HG02588 (cell line): Measurements from ENCODE around the gene BDKRB1.

Experiments
- ATAC-seq: cut with Tn5 transposase; IDR thresholded peaks from one replicate; pipeline ENCODE4 v1.9.1; 2021; ENCODE audit warnings: mild to moderate bottlenecking, moderate library complexity; ENCODE audit not compliant: unreplicated experiment

BDKRB1 gene

DNA sequence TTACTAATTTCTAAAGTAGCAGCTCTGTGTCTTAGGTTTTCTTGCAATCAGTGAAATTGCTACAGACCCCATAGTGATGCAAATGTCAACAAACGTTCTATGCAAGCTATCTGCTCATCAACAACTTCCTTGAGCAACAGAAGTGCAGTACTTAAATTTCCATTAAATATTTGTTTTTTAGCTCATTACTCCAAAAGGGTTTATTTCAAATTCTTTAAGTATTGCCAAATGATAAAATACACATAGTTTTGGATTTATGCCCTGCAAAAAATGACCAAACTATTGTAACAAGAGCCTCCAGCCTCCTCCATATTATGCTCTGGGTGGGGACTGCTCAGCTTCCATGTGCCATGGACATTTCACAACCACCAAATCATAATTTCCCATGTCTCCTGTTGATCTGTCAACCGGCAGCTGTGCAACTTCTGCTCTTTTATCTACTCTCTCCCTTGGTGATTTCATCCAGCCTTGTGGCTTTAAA is 4.4 kb downstream of the BDKRB1 start:
- ATAC-seq, result no peak

DNA sequence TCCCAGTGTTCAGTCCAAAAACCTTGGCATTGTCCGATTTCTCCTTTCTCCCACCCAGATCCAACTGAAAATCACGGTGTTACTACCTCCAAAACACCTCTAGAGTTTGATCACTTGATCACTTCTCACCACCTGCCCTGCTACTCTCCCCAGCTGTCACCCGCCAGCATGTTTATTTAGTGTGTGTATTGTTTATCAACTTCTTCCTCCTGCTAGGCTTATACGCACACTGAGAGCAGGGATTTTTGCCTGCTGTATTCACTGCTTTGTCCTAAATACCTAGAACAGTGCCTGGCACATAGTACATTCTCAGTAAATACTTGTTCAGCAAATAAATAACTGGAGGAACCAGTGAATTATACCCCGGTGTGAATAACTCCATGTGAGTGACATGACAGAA is 5.0 kb downstream of the BDKRB1 start:
- no peak for ATAC-seq

DNA sequence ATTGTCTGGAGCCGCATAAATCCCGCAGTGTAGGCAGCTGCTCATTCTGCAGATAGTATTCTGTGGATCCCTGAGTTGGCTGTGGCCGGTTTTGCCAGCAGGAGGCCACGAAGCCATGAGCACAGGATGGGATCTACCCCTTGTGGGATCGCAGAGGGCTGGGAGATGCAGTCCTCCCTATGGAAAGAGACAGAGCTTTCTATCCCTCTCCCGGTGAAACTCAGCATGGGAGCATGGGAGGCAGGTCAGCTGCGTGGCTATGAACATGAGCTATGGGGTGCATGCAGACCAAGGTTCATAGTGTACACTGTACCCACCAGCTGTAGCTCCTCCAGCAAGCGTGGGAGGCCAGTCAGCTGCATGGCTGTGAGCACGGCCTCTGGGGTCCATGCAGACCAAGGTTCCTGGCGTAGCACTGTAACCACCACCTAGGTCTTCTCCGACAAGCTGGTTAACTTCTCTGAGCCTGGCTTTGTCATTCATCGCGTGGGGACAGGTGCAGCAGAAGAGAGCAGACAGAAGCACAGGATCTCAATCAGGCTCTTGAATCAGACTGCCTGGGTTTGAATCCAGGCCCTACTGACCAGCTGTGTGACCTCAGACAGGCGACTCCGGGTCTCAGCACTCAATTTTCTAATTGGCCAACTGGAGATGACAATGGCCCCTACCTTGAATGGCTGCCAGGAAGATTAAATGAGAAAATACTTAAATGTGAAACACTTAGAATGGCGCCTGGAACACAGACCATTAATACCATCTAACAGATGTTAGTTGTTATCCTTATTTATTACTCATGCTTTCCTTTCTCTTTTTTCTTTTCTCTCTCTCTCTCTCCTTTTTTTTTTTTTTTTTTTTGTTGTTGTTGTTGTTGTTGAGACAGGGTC is 6.0 kb downstream of the BDKRB1 start:
- no peak for ATAC-seq

DNA sequence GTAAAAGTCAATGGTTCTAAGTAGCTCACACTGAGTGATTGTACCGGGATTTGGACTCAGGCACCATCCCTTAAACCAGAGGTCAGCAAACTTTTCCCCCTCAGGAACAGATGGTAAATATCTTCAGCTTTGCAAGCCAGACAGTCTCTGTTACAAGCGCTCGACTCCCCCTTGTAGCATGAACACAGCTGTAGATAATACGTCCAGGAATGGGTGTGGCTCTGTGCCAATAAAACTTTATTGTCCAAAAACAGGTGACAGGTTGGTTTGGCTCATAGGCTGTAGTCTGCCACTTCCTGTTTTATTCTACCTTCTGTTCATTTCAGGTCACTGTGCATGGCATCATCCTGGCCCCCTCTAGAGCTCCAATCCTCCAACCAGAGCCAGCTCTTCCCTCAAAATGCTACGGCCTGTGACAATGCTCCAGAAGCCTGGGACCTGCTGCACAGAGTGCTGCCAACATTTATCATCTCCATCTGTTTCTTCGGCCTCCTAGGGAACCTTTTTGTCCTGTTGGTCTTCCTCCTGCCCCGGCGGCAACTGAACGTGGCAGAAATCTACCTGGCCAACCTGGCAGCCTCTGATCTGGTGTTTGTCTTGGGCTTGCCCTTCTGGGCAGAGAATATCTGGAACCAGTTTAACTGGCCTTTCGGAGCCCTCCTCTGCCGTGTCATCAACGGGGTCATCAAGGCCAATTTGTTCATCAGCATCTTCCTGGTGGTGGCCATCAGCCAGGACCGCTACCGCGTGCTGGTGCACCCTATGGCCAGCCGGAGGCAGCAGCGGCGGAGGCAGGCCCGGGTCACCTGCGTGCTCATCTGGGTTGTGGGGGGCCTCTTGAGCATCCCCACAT is 7.6 kb downstream of the BDKRB1 start:
- ATAC-seq, result no peak

DNA sequence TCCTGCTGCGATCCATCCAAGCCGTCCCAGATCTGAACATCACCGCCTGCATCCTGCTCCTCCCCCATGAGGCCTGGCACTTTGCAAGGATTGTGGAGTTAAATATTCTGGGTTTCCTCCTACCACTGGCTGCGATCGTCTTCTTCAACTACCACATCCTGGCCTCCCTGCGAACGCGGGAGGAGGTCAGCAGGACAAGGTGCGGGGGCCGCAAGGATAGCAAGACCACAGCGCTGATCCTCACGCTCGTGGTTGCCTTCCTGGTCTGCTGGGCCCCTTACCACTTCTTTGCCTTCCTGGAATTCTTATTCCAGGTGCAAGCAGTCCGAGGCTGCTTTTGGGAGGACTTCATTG is 8.2 kb downstream of the BDKRB1 start:
- no peak for ATAC-seq

DNA sequence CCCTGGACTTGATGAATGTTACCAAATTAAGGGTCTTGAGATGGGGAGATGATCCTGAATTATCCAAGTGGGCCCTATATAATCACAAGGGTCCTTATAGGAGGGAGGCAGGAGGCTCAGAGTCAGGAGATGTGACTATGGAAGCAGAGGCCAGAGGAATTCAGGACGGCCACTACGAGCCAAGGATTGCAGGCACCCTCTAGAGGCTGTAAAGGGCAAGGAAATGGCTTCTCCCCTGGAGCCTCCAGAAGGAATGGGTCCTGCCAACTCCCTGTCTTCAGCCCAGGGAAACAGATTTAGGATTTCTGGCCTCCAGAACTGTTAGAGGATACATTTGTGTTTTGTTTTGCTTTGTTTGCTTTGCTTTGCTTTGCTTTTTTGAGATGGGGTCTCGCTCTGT is 8.8 kb downstream of the BDKRB1 start:
- no peak for ATAC-seq

DNA sequence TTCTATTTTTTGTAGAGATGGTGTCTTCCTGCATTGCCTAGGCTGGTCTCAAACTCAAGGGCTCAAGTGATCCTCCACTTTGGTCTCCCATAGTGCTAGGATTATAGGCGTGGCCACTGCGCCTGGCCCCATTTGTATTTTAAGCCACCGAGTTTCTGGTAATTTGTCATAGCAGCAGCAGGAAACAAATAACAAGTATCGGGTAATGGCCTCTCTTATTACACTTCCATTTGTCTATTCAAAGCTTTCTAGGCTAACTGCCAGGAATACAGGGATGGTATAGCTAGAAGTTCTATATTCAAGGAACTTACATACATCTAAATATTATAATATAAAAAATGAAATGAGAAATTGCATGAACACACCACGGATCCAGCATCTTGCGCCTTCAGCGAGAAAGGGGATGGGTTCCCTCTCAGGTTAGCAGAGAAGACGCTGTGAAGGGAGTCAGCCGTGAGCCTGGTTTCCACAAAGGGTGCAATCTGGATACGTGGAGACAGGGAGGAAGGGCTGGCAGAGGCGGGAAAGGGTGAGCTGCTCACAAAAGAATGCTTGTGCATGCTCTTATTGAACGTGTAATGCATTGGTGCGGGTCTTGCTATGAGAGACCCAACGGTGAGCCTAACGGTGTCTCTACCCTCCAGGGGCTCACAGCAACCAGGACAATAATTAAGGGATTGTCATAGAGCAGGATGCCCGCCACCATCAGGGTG is 9.5 kb downstream of the BDKRB1 start:
- ATAC-seq, result no peak

DNA sequence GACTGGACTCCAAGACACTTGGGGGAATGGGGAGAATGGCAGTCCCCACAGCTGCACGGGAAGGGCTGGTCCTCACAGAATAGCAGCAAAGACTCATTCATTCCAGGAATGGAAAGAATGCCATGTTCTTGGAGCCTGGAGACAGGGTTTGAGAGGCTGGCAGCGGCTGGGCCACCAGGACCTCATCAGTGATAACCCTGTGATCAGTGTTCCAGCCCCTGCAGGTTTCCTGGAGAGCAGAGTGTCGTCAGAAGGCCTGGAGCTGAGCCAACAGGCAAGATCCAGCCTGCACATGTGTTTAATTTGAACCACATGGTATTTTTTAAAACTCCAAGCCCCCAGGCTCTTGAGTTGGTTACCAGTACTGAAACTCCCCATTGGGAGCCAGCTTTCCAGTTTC is 11.3 kb downstream of the BDKRB1 start:
- ATAC-seq, result no peak

DNA sequence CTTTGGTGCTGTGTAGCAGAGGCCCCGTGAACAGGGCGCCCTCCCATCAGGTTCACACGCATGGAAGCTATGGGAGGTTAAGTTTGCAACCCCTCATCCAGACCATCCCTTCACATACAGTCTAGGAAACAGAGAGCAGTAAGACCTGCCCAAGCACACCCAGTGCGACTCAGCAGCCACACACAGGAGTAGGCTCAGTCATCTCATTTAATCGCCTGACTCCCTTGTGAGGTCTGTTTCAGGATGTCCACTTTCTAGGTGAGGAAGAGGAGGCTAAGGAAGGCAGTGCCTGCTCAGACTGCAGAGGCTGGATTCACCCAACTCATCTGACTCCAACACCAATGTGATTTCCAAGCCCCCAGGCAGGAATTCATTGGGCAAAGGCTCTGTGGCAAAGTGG is 11.9 kb downstream of the BDKRB1 start:
- no peak for ATAC-seq

DNA sequence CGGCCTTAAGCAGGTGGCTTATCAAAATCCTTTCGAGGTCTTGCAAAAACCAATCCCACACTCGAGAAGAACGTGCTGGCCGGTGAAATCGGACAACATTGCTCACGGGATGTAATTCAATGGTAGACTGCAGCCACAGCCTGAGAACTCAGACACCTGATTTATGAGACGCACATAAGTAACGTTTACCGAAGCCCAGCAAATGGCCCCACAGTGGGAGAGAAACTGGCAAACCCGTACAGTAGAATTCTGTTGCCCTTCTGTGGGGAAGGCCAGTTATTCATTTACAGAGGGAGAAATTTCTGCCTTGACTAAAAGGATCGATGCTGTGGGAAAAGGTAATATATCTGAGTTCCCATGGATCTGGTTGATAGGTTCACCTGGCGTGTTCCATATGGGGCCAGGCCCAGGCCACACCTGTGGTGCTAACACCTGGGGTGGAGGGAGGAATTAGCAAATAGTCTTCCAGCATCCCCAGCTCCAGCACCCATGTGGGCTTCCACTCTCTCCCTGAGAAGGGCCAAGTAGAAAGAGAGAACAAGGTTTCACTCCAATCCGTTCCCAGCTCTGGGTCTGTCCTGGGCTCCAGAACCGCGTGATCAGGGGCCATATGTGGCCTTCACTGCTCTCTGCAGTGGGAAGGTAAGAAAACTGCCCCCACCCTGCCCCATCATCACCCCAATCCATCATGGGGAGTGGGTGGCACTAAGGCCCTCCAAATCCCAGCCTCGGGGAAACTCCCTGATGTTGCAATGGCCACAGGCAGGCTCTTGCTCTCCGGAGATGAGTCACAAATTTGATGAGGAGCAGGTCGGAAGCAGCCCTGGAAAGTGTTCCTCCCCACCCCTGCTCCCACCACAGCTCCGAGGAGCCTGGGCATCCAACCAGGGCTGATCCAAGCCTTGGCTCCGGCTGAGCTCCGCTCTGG is 12.7 kb downstream of the BDKRB1 start:
- no peak for ATAC-seq

DNA sequence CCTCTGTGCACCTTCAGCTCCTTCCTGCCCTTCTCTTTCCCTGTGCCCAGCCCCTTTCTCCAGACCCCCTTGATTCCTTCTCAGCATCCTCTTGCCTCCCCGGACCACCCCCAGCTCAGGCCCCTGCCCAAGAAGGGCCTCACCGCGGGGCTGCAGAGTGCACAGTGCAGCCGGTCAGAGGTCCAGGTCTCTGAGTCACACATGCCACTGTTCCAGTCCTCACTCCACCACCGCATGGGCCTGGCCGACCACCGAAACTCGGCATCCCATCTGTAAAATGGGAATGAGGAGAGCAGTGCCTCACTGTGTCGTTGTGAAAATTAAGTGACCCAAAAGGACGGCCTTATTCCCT is 13.3 kb downstream of the BDKRB1 start:
- no peak for ATAC-seq

DNA sequence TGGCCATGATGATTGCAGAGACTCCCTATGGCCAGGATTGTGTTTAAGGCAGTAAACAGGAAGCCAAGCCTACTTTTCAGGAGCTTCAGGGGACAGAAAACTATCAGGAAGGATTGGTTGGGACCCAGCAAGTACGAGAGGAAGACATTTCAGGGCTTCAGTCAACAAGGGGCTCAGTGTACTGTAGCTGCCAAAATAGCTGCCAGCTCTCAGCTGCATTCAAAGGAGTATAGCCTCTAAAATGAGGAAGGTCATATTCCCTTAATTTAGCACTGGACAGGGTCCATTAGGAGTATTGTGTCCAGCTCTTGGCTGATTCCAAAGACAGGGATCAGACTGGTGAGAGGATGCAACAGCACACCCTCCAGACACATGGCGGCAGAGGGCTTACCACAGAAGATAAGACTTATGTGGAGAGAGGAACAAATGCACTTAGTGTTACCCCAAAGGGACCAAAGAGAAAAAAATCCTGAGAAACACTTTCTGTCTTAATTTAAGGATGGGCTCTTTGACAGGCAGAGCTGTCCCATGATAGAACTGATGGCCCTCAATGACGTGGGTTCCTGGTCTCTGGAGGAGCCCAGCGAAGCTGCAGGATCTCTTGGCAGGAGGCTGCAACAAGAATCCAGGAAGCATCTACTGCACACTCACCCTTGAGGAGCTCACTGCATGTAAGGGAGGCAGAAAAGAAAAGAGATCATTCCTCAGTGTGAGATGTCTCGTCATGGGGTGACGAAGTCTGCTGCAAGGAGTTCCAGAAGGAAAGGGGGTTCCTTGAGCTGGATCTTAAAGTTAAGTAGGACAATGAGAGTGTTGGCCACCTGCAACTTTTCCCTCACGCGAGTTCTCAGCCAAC is 14.8 kb downstream of the BDKRB1 start:
- ATAC-seq, result no peak

DNA sequence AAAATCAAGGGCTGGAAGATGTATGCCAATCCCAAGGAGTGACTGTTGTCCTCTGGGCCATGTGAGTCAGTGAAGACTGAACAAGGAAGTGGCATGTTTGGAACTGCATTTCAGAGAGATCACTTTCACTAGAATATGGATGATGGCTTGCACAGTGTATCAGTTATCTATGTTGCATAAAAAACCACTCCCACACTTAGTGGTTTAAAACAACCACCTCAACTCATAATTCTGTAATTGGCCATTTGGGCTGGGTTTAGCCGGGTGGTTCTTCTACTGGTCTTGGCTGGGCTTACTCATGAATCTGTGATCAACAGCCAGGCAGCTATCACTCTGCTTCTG is 15.4 kb downstream of the BDKRB1 start:
- ATAC-seq, result no peak

DNA sequence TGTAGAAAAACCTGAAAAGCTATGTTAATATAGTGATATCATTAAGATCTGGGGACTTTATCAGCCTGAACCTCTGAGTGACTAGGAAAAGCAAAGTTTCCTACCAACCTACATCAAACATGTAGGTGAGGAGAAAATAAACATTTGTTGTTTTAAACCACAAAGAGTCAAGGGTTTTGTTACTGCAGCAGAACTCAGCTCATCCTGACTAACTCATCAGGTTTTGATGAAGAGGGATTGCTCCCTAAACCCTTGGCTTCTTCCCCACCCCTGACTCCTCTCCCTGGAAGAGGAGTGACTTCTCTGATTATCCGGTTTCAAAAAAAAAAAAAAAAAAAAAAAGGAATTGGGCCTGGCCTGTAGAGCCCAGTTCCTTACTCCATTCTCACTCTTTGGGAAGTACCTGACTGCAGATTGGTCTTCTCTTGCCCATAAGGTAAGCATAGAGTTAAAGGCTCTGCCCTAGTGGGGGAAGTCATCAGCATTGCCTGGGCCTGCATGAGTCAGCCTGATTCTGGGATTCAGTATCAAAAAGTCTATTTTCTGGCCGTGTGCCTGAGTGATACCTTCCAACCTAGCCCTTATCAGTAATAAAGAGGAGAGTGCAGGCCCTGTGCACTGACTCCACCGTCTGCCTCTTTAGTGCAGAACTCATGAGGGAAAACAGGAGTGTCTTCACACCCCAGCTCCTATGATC is 16.9 kb downstream of the BDKRB1 start:
- ATAC-seq, result no peak

DNA sequence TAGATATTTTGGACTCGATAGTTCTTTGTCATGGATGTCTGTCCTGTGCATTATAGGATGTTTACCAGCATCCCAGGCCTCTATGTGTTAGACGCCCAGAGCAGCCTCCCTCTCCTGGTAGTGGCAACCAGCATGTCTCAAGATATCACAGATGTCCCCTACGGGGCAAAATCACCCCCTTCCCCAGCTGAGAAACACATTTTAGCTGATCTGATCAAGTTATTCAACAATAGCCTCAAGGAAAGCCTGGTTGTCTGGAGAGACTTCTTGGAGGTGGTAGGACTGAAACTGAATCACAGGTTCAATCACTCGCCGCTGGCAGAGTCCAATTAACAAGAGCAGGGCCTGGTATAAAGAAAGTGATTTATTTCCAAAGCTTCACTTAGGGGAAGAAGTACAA is 17.6 kb downstream of the BDKRB1 start:
- ATAC-seq, result no peak

DNA sequence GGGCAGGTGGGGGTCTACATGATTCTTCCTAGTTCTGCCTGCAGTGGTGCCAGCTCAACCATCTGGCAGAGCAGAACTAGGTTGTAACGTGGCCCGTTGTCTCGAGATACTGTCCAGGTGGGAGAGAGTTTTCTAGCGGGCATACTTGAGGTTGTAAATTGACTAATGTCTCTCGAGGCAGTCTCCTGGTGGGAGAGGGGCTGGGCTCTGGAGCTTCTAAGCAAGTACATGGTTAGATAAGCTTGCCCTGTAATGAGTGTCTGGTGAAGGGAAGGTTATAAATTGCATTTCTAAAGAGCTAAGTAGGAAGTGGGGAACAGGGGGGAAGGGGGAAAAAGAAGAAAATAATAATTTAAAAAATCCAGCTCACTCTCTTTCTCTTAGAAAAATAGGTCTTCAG is 18.1 kb downstream of the BDKRB1 start:
- ATAC-seq, result no peak

DNA sequence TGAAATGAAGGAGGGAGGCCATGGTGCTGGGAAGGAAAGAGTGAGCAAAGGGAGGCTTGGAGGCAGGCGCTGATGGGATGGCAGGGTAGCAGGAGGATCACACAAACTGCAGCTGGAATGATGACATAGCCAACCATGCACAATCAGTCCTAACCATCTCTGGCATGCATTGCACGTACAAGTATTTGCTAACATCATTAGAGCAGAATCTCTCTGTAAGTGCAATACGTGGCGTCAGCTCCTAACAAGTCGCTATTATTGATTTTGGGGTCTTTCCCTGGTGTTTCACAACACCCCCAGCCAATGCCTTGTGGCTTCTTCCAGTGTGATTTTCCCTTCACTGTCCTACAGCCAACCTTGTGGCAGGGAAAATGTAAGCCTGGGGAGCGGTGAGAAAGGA is 18.5 kb downstream of the BDKRB1 start:
- no peak for ATAC-seq

DNA sequence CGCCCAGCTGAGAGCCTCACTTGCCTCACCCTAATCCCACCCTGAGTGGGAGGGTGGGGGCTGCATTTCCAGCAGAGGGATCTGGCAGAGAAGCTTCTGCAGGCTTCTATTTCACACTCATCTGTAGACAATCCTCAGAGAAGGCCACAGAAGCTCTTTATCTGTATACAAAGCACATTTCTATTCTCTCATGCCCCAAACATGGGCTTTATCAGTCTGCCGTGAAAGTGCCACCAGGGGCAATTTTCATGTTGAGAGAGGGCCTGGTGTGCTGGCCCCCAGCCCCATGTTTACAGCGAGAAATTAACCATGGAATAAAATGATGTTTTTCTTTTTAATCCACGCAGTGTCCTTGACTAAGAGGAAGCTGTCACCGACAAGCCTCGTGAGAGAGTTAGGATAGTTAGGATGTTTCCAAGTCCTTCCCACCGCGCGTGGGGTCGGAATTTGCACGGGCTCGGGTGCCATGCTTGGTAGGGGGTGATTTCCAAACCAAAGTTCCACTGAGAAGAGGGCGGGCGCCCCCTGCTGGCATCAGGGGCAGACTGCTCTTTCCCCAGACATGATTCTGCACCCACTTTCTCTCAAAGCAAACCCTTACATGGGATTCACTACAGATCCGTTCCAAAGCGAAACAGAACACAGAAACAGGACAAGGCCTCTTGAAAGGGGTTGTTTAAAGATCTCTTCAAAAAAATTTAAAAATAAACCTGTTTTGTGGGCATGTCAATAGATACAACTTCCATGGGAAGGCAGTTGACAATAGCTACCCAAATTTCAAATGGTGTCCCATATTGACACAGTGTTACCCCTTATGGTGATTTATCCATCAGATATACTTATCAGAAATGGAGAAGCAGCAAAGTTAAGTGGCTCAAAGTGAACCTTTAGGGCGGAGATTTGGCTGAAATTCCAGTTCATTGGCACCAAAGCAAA is 19.4 kb downstream of the BDKRB1 start:
- no peak for ATAC-seq
